Neural crest cell (in vitro differentiated cells): Measurements from ENCODE around the gene STIM1. TPM values are rescaled to one million over a fixed set of nuclear protein-coding genes. Genes with fewer than 3 reads are reported as not detected.

ENCODE experiments used
- DNase-seq: peaks from one replicate; pipeline ENCODE4 v3.0.0; 2021; ENCODE audit warnings: low read depth, mixed read lengths, low spot score
- H3K27ac Mint-ChIP-seq: one replicate; pipeline ENCODE4 v1.8.0; 2021; ENCODE audit warnings: mild to moderate bottlenecking, mixed read lengths; ENCODE audit not compliant: unreplicated experiment
- H3K27me3 Mint-ChIP-seq: 2 replicates; pipeline ENCODE4 v1.8.0; 2021; ENCODE audit warnings: low read depth, mild to moderate bottlenecking, mixed read lengths
- H3K36me3 Mint-ChIP-seq: 2 replicates; pipeline ENCODE4 v1.8.0; 2021; ENCODE audit warnings: low read depth, mild to moderate bottlenecking, mixed read lengths
- H3K4me1 Mint-ChIP-seq: 2 replicates; pipeline ENCODE4 v1.8.0; 2021; ENCODE audit warnings: mixed read lengths
- H3K4me3 Mint-ChIP-seq: one replicate; pipeline ENCODE4 v1.8.0; 2021; ENCODE audit warnings: mild to moderate bottlenecking, mixed read lengths
- H3K9me3 Mint-ChIP-seq: 2 replicates; pipeline ENCODE4 v1.8.0; 2021; ENCODE audit warnings: mixed read lengths
- total RNA-seq: library from RNA; stranded (reverse); gene quantifications from 2 replicates; pipeline ENCODE4 v1.2.1, GENCODE V29; 2021
- TF ChIP-seq, protein P1 (sequence below): fragments of 200-600 bp; sonication (generic); conservative IDR thresholded peaks from 2 replicates; pipeline ENCODE4 v1.5.0; 2021; ENCODE audit warnings: antibody characterized with exemption, mild to moderate bottlenecking

Gene STIM1
- total RNA-seq, 1 donor from 2014 or later = 24.4 TPM

DNA sequence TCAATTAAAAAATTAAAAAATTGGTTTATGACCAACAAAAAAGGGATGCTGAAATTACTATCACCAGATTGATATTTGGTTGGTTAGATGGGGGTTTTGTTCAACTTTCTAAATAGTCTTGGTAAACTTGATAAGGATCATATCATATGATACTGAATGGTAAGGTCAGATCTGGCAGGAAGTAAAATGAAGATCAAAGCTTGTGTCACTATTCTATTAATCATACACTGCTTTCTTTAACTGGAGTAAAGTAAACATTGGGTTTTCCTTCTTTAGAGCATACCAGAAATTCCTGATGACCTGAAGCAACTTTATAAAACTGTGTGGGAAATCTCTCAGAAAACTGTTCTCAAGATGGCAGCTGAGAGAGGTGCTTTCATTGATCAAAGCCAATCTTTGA is 279.3 kb downstream of the STIM1 start:
- no peaks in the 10 kb centered on the region for H3K4me1 Mint-ChIP-seq
- DNase-seq = no peak
- peaks cover 46% of the 10 kb centered on the region for H3K36me3 Mint-ChIP-seq
- peaks cover 9% of the 10 kb centered on the region for H3K9me3 Mint-ChIP-seq
- H3K27ac Mint-ChIP-seq = no peak overlapping the region
- H3K27me3 Mint-ChIP-seq = no peaks in the 10 kb centered on the region
- no peak overlapping the region for H3K4me3 Mint-ChIP-seq
- TF ChIP-seq, protein P1, sequence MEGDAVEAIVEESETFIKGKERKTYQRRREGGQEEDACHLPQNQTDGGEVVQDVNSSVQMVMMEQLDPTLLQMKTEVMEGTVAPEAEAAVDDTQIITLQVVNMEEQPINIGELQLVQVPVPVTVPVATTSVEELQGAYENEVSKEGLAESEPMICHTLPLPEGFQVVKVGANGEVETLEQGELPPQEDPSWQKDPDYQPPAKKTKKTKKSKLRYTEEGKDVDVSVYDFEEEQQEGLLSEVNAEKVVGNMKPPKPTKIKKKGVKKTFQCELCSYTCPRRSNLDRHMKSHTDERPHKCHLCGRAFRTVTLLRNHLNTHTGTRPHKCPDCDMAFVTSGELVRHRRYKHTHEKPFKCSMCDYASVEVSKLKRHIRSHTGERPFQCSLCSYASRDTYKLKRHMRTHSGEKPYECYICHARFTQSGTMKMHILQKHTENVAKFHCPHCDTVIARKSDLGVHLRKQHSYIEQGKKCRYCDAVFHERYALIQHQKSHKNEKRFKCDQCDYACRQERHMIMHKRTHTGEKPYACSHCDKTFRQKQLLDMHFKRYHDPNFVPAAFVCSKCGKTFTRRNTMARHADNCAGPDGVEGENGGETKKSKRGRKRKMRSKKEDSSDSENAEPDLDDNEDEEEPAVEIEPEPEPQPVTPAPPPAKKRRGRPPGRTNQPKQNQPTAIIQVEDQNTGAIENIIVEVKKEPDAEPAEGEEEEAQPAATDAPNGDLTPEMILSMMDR = no peak

DNA sequence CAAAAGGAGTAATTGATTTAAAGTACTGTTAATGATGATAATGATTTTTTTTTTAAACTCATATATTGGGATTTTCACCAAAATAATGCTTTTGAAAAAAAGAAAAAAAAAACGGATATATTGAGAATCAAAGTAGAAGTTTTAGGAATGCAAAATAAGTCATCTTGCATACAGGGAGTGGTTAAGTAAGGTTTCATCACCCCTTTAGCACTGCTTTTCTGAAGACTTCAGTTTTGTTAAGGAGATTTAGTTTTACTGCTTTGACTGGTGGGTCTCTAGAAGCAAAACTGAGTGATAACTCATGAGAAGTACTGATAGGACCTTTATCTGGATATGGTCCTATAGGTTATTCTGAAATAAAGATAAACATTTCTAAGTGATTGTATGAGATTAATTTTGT is 283.0 kb downstream of the STIM1 start:
- Mint-ChIP-seq H3K4me1 (no peaks in the 10 kb centered on the region), H3K4me3 (no peak overlapping the region), H3K36me3 (peaks cover 69% of the 10 kb centered on the region), H3K27me3 (no peaks in the 10 kb centered on the region), H3K9me3 (peaks cover 19% of the 10 kb centered on the region), H3K27ac (no peak overlapping the region)
- TF ChIP-seq, protein P1 = no peak
- no peak for DNase-seq

DNA sequence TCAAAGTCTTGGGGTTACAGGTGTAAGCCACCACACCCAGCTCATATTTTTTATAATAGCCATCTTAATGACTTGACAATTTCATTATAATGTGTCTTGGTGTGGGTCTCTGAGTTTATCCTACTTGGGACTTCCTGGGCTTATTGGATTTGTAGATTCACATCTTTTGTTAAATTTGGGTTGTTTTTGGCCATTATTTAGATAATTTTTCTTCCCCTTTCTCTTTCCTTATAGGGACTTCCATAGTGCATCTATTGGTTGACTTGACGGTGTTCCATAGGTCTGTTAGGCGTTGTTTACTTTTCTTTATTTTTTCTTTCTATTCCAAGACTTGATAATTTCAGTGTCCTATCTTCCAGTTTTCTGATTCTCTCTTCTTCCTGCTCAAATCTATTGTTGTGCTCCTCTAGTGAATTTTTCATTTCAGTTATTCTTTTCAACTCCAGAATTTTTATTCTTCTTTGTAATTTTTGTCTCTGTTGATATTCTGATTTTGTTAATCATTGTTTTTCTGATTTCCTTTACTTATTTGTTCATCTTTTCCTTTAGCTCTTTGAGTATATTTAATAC is 284.7 kb downstream of the STIM1 start:
- Mint-ChIP-seq H3K9me3 (peaks cover 19% of the 10 kb centered on the region), H3K27me3 (no peaks in the 10 kb centered on the region), H3K27ac (no peak overlapping the region), H3K4me1 (no peaks in the 10 kb centered on the region), H3K4me3 (no peak overlapping the region), H3K36me3 (peaks cover 64% of the 10 kb centered on the region)
- TF ChIP-seq, protein P1 = no peak
- DNase-seq = no peak

Other genes with a start within 250 kb of the STIM1 start
- gene ART5, start 213.7 kb upstream of the STIM1 start, total RNA-seq = 1.3 and 1.4 TPM in 2 replicates
- not detected in 2 replicates for gene ART1, start 210.5 kb upstream of the STIM1 start, total RNA-seq
- 3.0 and 3.1 TPM in 2 replicates for gene CHRNA10, start 184.3 kb upstream of the STIM1 start, total RNA-seq
- 96.8 and 104 TPM in 2 replicates for gene NUP98, start 58.1 kb upstream of the STIM1 start, total RNA-seq
- gene PGAP2, start 47.1 kb upstream of the STIM1 start, total RNA-seq = 34.8 and 39.5 TPM in 2 replicates
- 24.8 and 25.0 TPM in 2 replicates for gene RHOG, start 14.7 kb upstream of the STIM1 start, total RNA-seq
- gene RRM1, start 239.1 kb downstream of the STIM1 start, total RNA-seq = 209 and 218 TPM in 2 replicates